Left cardiac atrium (tissue), 4 donors: ENCODE results near the gene PGR. TPM values are rescaled to one million over a fixed set of nuclear protein-coding genes. Genes with fewer than 3 reads are reported as not detected.

Source experiments
- ATAC-seq, 2 donors: fragments of 200-7000 bp; cut with Tn5 transposase; one replicate each; pipeline ENCODE4 v1.9.1; 2020; ENCODE audit warnings: mild to moderate bottlenecking in 2 of 2, moderate library complexity in 2 of 2
- DNase-seq: peaks from one replicate; pipeline ENCODE4 v3.0.0-alpha.2; 2020
- intact Hi-C, 2 donors: fragments of 100-400 bp; cut with DNase I; formaldehyde crosslinking; loops; one replicate each; pipeline versions ENCODE4 v1.14.1 to v1.15.1; 2022 to 2023
- total RNA-seq, 2 donors: library from RNA; stranded (reverse); fragmentation: NEBNext Ultra II Directional; extraction: Animal tissue kit (Norgen Biotek cat#: 25700); gene quantifications; one replicate each; pipeline ENCODE4 v1.2.1, GENCODE V29; 2021
- donor health status: DM: no; HTN: yes; CAD: no.
- donor health status: DM: no; HTN: yes; CAD: no; lungs with severe emphysema.
- donor health status: DM: yes; HTN: yes; CAD: no.
- donor health status: Dilated cardiomyopathy.

PGR gene
- total RNA-seq, 2 donors from 2014 or later = 5.5 to 6.5 TPM

- ATAC-seq = peak in 1 of 2 donors; percentile 39
- no peak for DNase-seq
- intact Hi-C loops = no loop called here
These were observed 37.8 kb downstream of the PGR start for GRCh38 chr11:101091781-101092180.

GRCh38 chr11:101090679-101091270, 38.8 kb downstream of the PGR start:
- DNase-seq (no peak), ATAC-seq (no peak)
- intact Hi-C loops = no loop called here

GRCh38 chr11:101083335-101083734, 46.3 kb downstream of the PGR start:
- intact Hi-C loops = no loop called here

GRCh38 chr11:101082813-101083212, 46.8 kb downstream of the PGR start:
- DNase-seq (no peak), ATAC-seq (no peak)
- intact Hi-C loops = no loop called here

More at GRCh38 chr11:101083335-101083734, 46.3 kb downstream of the PGR start:
- DNase-seq (no peak), ATAC-seq (no peak)

- intact Hi-C loops = no loop called here
- ATAC-seq = no peak
- DNase-seq = no peak
These were observed 65.9 kb downstream of the PGR start for GRCh38 chr11:101063706-101064105.

- no peak for DNase-seq
- peak; percentile 86 to 90 for ATAC-seq
- intact Hi-C loops = no loop called here
These were observed 68.0 kb downstream of the PGR start for GRCh38 chr11:101061606-101062005.

- DNase-seq (no peak), ATAC-seq (no peak)
- intact Hi-C loops = no loop called here
These were observed 70.3 kb downstream of the PGR start for GRCh38 chr11:101059331-101059730.

GRCh38 chr11:101053492-101053891, 76.1 kb downstream of the PGR start:
- no peak for ATAC-seq
- intact Hi-C loops = no loop called here
- no peak for DNase-seq

GRCh38 chr11:101051677-101052076, 77.9 kb downstream of the PGR start:
- no peak for DNase-seq
- ATAC-seq = no peak
- intact Hi-C loops = no loop called here

- DNase-seq (no peak), ATAC-seq (no peak)
- intact Hi-C loops = no loop called here
These were observed 79.8 kb downstream of the PGR start for GRCh38 chr11:101049813-101050212.

GRCh38 chr11:101049123-101049522, 80.5 kb downstream of the PGR start:
- intact Hi-C loops = no loop called here
- no peak for ATAC-seq
- DNase-seq = no peak

- ATAC-seq = no peak
- no peak for DNase-seq
- intact Hi-C loops = no loop called here
These were observed 81.1 kb downstream of the PGR start for GRCh38 chr11:101048479-101048878.

GRCh38 chr11:101046947-101047346, 82.7 kb downstream of the PGR start:
- DNase-seq (no peak), ATAC-seq (no peak)
- intact Hi-C loops = no loop called here

GRCh38 chr11:101045415-101045814, 84.2 kb downstream of the PGR start:
- no peak for DNase-seq
- ATAC-seq = no peak
- intact Hi-C loops = no loop called here

- intact Hi-C loops = no loop called here
- DNase-seq (no peak), ATAC-seq (no peak)
These were observed 85.7 kb downstream of the PGR start for GRCh38 chr11:101043940-101044339.

- intact Hi-C loops = loop anchor here in 1 of 2 donors (10.0 kb wide), 1 partner anchor 89 kb away; the partner anchor contains the start of gene PGR
- DNase-seq (no peak), ATAC-seq (no peak)
These were observed 93.7 kb downstream of the PGR start for GRCh38 chr11:101035872-101036271.

- peak; percentile 66 for DNase-seq
- intact Hi-C loops = loop anchor here in 1 of 2 donors (10.0 kb wide), 1 partner anchor 91 kb away; the partner anchor contains the start of gene PGR
- peak; percentile 93 to 94 for ATAC-seq
These were observed 95.5 kb downstream of the PGR start for GRCh38 chr11:101034076-101034475.

- DNase-seq (no peak), ATAC-seq (no peak)
- intact Hi-C loops = loop anchor here in 1 of 2 donors (10.0 kb wide), 1 partner anchor 92 kb away; the partner anchor contains the start of gene PGR
These were observed 96.6 kb downstream of the PGR start for GRCh38 chr11:101032991-101033390.

GRCh38 chr11:101031713-101032112, 97.9 kb downstream of the PGR start:
- intact Hi-C loops = loop anchor here in 1 of 2 donors (10.0 kb wide), 1 partner anchor 93 kb away; the partner anchor contains the start of gene PGR
- no peak for DNase-seq
- no peak for ATAC-seq

GRCh38 chr11:101030692-101031091, 98.9 kb downstream of the PGR start:
- intact Hi-C loops = loop anchor here in 1 of 2 donors (10.0 kb wide), 1 partner anchor 94 kb away; the partner anchor contains the start of gene PGR
- DNase-seq = no peak
- ATAC-seq = no peak

GRCh38 chr11:101030015-101030414, 99.6 kb downstream of the PGR start:
- peak in 1 of 2 donors; percentile 65 for ATAC-seq
- intact Hi-C loops = loop anchor here in 1 of 2 donors (10.0 kb wide), 1 partner anchor 95 kb away; the partner anchor contains the start of gene PGR

More at GRCh38 chr11:101030015-101030414, 99.6 kb downstream of the PGR start:
- no peak for DNase-seq
